PC-3 (cell line): Measurements from ENCODE around the gene CFAP99. TPM values are rescaled to one million over a fixed set of nuclear protein-coding genes. Genes with fewer than 3 reads are reported as not detected.
A peak's percentile ranks its signal among the peaks of the same experiment; 100 is the strongest.

Source experiments
- ATAC-seq: fragments of 200-7000 bp; cut with Tn5 transposase; 2 replicates; pipeline ENCODE4 v1.9.1; 2020; ENCODE audit warnings: mild to moderate bottlenecking, moderate library complexity
- BruUV-seq: library from RNA; stranded (reverse); fragments of 400-500 nt; replicated peaks from 2 replicates; lab custom pipeline; 2021; lab: Mats Ljungman, UMichigan
- CTCF ChIA-PET: fragments of 300-600 bp; sonication (Branson Sonifier 250); formaldehyde crosslinking; loops from one replicate; lab custom pipeline; 2022; ENCODE audit warnings: antibody characterized with exemption; lab: Charles Lee
- POLR2A ChIA-PET: fragments of 300-600 bp; sonication (Branson Sonifier 250); formaldehyde crosslinking; loops from one replicate; lab custom pipeline; 2022; ENCODE audit warnings: antibody characterized with exemption; ENCODE audit not compliant: unreplicated experiment; lab: Charles Lee
- DNase-seq: peaks from one replicate; pipeline ENCODE4 v3.0.0-alpha.2; 2015
- H2AFZ ChIP-seq: fragments of 300-600 bp; sonication (generic); 2 replicates; pipeline ENCODE4 v1.6.0; 2016; ENCODE audit warnings: antibody characterized with exemption, low read length
- H3F3A ChIP-seq: fragments of 300-600 bp; sonication (generic); one replicate; pipeline ENCODE4 v1.6.0; 2017; ENCODE audit warnings: antibody characterized with exemption, low read length, control low read depth, mild to moderate bottlenecking; ENCODE audit not compliant: unreplicated experiment
- H3K27ac ChIP-seq: fragments of 300-600 bp; sonication (generic); 2 replicates; pipeline ENCODE4 v1.5.1; 2016; ENCODE audit warnings: mild to moderate bottlenecking, low read length
- H3K27me3 ChIP-seq: fragments of 300-600 bp; sonication (generic); 2 replicates; pipeline ENCODE4 v1.6.1; 2016; ENCODE audit warnings: low read length, mixed read lengths
- H3K36me3 ChIP-seq: fragments of 300-600 bp; sonication (generic); 2 replicates; pipeline ENCODE4 v1.6.1; 2016; ENCODE audit warnings: low read depth, mixed run types, low read length, mixed read lengths
- H3K4me1 ChIP-seq: fragments of 300-600 bp; sonication (generic); 2 replicates; pipeline ENCODE4 v1.5.1; 2016; ENCODE audit warnings: low read length; ENCODE audit not compliant: insufficient read depth
- H3K4me2 ChIP-seq: fragments of 300-600 bp; sonication (generic); 2 replicates; pipeline ENCODE4 v1.6.0; 2016; ENCODE audit warnings: low read length
- H3K4me3 ChIP-seq: fragments of 300-600 bp; sonication (generic); 2 replicates; pipeline ENCODE4 v1.5.1; 2016; ENCODE audit warnings: mild to moderate bottlenecking, low read length, mixed read lengths
- H3K79me2 ChIP-seq: fragments of 300-600 bp; sonication (generic); 2 replicates; pipeline ENCODE4 v1.6.1; 2017; ENCODE audit warnings: low read length, mixed read lengths
- H3K9ac ChIP-seq: fragments of 300-600 bp; sonication (generic); 2 replicates; pipeline ENCODE4 v1.6.0; 2016; ENCODE audit warnings: mild to moderate bottlenecking, low read length
- H3K9me2 ChIP-seq: fragments of 300-600 bp; sonication (generic); replicated peaks from 2 replicates; pipeline ENCODE4 v1.6.1; 2016; ENCODE audit warnings: mixed run types, low read length, mixed read lengths
- H3K9me3 ChIP-seq: fragments of 300-600 bp; sonication (generic); 2 replicates; pipeline ENCODE4 v1.6.1; 2016; ENCODE audit warnings: low read length, mixed read lengths
- H4K20me1 ChIP-seq: fragments of 300-600 bp; sonication (generic); 2 replicates; pipeline ENCODE4 v1.6.1; 2016; ENCODE audit warnings: low read length, mixed read lengths
- CTCF ChIP-seq: fragments of 300-600 bp; sonication (generic); conservative IDR thresholded peaks from 2 replicates; pipeline ENCODE4 v1.5.1; 2017; ENCODE audit warnings: antibody characterized with exemption, low read depth, mild to moderate bottlenecking, low read length
- EZH2 ChIP-seq: fragments of 300-600 bp; sonication (generic); IDR thresholded peaks from one replicate; pipeline ENCODE4 v1.6.1; 2017; ENCODE audit warnings: antibody characterized with exemption, mild to moderate bottlenecking, low read length; ENCODE audit not compliant: unreplicated experiment
- EZH2phosphoT487 ChIP-seq: fragments of 300-600 bp; sonication (generic); IDR thresholded peaks from 2 replicates; pipeline ENCODE4 v1.6.1; 2018; ENCODE audit warnings: mild to moderate bottlenecking, antibody characterized with exemption, low read length, borderline replicate concordance
- intact Hi-C: fragments of 100-400 bp; cut with micrococcal nuclease; formaldehyde crosslinking; loops from 2 replicates; pipeline ENCODE4 v1.9.0; 2023
- total RNA-seq: library from RNA; depleted of rRNA; stranded (reverse); fragments of >200 nt; gene quantifications from 2 replicates; pipeline ENCODE4 v1.2.3, GENCODE V29; 2014

The CFAP99 gene
- total RNA-seq, 1 experiment from 2014 or later = not detected

GRCh38 chr4:2442175-2442993 lies 23.6 kb downstream of the CFAP99 start:
- no peaks in the 10 kb centered on the region for H3K27me3 ChIP-seq
- intact Hi-C loops = no loop called here
- H3K79me2 ChIP-seq = no peaks in the 10 kb centered on the region
- no peaks in the 10 kb centered on the region for H3K4me1 ChIP-seq
- ChIA-PET CTCF (interaction anchor here (0.6 to 1.0 kb wide), 3 partner anchors 34 to 222 kb away, joined by 3 to 6 read pairs (median 4); no protein-coding TSS in a partner anchor), POLR2A (no interaction called here)
- H3K27ac ChIP-seq = no peak overlapping the region
- no peak for TF ChIP-seq EZH2
- TF ChIP-seq CTCF = no peak
- no peak for TF ChIP-seq EZH2phosphoT487
- H3K9me2 ChIP-seq = no peaks in the 10 kb centered on the region
- H4K20me1 ChIP-seq = no peaks in the 10 kb centered on the region
- BruUV-seq = no TSS peak
- H3F3A ChIP-seq = no peaks in the 10 kb centered on the region
- no peaks in the 10 kb centered on the region; the same call in 1 of the 2 replicates for H3K36me3 ChIP-seq
- no peak overlapping the region for H3K9ac ChIP-seq
- no peak overlapping the region for H3K4me2 ChIP-seq
- no peaks in the 10 kb centered on the region for H3K9me3 ChIP-seq
- ATAC-seq (peak; percentile 31; the same call in 1 of the 2 replicates), DNase-seq (no peak)
- H2AFZ ChIP-seq = no peak overlapping the region
- H3K4me3 ChIP-seq = no peak overlapping the region

- intact Hi-C loops = no loop called here
- Histone ChIP-seq H3K9me3 (no peaks in the 10 kb centered on the region), H2AFZ (no peak overlapping the region), H3K27ac (no peak overlapping the region), H3K27me3 (no peaks in the 10 kb centered on the region), H4K20me1 (no peaks in the 10 kb centered on the region), H3K79me2 (no peaks in the 10 kb centered on the region), H3K4me3 (no peak overlapping the region), H3K4me2 (no peak overlapping the region), H3F3A (no peaks in the 10 kb centered on the region), H3K4me1 (no peaks in the 10 kb centered on the region), H3K9ac (no peak overlapping the region), H3K36me3 (no peaks in the 10 kb centered on the region; the same call in 1 of the 2 replicates), H3K9me2 (no peaks in the 10 kb centered on the region)
- DNase-seq (no peak), ATAC-seq (no peak)
- POLR2A ChIA-PET = no interaction called here
- BruUV-seq = no TSS peak
- CTCF ChIA-PET = interaction anchor here (0.6 kb wide), 1 partner anchor 189 kb away, joined by 6 read pairs; no protein-coding TSS in a partner anchor
- TF ChIP-seq EZH2phosphoT487 (no peak), EZH2 (no peak), CTCF (no peak)
Measured at GRCh38 chr4:2443061-2443730, 24.4 kb downstream of the CFAP99 start.
